Stimulated activated CD4-positive, alpha-beta T cell treated with anti-CD3 and anti-CD28 coated beads, Interleukin-12 subunit alpha, Interleukin-12 subunit beta, amount 100 ng/mL, for 4 hours (primary cell): Measurements from ENCODE around the gene RFK.
A peak's percentile ranks its signal among the peaks of the same experiment; 100 is the strongest.

Experiments
- DNase-seq: peaks from one replicate; pipeline ENCODE4 v3.0.0-alpha.2; 2020

RFK gene

GRCh38 chr9:76405868-76406267, 11.6 kb upstream of the RFK start:
- no peak for DNase-seq

DNA sequence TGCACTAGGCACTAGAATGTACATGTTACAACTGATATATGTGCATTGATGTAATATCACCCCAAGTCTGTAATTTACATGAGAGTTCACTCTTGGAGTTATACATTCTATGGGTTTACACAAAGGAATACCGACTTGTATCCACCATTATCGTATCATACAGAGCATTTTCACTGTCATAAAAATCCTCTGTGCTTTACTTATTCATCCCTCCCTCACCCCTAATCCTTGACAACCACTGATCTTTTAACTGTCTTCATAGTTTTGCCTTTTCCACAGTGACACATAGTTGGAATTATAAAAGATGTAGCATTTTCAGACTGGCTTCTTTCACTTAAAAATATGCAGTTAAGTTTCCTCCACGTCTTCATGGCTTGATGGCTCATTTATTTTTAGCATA, 11.1 kb upstream of the RFK start:
- no peak for DNase-seq

- DNase-seq: no peak
Measured at GRCh38 chr9:76404401-76404800, 10.2 kb upstream of the RFK start.

GRCh38 chr9:76403352-76403751, 9.1 kb upstream of the RFK start:
- DNase-seq: no peak

DNA sequence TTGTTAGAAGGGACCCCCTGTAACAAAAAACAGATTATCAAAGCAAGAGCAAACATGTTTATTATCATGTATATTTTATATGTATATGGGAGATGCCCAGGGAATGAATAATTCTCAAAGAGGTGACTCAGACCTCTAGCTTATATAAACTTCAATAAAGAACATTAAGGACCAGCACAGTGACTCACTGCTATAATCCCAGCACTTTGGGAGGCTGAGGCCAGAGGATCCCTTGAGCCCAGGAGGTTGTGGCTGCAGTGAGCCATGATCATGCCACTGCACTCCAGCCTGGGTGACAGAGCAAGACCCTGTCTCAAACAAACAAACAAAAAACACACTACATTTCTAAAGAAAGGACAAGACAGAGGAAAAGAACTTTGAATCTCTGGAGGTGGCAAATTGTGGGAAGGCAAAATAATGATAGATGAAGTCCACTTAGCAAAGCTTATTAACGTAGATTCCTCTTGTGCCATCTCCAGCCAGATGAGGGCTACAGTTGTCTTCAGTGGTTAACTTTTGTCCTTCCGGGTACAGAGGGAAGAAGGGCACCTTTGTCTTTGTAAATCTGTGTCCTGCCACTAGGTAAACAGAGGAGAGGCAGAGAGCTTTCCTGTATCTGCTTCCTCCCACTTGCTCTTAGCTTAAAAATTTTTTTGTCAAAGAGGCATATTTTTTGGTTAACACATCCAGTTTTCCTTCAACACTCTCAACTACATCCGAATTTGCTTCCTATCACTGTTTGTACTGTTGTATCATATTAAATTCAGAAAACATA, 7.5 kb upstream of the RFK start:
- DNase-seq: no peak

DNA sequence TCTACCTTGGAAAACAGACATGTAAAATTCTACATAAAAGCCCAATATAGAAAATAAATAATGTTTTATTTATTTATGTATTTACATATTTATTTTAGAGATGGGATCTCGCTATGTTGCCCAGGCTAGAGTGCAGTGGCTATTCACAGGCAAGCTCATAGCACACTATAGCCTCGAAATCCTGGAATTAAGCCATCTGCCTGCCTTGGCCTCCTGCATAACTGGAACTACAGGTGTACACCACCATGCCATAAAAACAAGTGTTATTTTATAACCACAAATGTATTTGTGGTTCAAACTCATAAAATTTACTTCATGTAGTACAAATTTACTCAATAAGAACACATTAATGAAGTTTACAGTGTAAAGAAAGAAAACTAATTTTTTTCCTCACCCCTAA, 7.0 kb upstream of the RFK start:
- DNase-seq: no peak

DNA sequence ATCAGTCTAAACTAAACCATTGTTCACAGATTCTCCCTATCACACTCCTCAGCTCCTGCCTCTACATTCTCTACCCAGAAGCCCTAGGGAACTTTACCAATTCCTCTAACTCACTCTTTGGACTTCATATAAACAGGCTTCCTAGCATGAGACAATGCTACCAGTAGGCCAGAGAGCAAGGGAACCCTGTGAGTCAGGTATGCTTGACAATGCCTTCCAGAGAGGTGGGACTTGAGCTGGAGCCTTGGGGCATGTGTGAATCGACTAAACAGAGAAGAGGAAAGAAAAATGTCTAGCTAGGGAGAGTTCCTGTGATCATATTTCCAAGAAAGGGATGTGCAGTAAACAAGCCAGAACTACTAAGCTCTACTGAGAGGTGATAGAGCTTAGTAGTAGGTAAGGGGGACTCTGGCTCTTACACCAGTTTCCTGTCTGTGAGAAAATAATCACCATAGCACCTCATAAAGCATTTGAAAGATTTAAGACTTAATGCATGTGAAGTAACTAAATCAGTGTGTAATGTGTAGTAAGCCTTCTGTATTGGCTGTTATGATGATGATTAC, 6.4 kb upstream of the RFK start:
- no peak for DNase-seq

DNA sequence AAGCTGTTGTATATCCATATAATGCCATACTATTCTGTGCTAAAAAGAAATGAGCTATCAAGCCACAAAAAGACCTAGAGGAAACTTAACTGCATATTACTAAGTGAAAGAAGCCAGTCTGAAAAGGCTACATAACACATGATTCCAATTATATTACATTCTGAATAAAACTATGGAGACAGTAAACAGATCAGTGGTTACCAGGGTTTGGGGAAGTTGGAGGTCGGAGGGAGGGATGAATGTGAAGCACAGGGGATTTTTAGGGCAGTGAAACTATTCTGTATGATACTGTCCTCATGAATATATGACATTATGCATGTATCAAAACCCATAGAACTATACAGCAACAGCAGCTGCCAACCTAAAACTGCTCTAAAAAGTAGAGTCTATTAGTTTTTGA, 5.6 kb upstream of the RFK start:
- no peak for DNase-seq

DNA sequence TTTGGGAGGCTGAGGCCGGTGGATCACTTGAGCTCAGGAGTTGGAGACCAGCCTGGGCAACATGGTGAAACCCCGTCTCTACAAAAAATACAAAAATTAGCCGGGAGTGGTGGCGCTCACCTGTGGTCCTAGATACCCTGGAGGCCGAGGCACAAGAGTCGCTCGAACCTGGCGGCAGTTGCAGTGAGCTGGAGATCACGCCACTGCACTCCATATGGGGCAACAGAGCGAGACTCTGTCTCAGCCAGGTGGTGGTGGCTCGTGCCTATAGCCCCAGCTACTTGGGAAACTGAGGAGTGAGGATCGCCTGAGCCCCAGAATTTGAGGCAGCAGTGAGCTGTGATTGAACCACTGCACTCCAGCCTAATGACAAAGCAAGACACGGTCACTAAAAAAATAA, 2.4 kb upstream of the RFK start:
- no peak for DNase-seq

GRCh38 chr9:76396144-76396543, 1.9 kb upstream of the RFK start:
- no peak for DNase-seq

DNA sequence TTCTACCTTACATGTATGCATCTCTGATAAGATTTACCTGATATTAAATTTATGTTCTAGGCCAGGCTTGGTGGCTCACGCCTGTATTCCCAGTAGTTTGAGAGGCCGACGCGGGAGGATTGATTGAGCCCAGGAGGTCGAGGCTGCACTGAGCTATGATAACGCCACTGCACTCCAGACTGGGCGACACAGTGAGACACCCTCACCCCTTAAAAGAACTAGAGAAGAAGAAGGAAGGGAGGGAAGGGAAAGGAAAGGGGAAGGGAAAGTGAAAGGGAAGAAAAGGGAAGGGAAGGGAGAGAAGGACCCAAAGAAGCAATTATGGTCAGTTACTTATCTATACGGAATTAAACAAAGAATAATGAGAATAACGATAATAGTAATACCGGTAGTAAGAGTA, 1.2 kb upstream of the RFK start:
- DNase-seq: no peak

DNA sequence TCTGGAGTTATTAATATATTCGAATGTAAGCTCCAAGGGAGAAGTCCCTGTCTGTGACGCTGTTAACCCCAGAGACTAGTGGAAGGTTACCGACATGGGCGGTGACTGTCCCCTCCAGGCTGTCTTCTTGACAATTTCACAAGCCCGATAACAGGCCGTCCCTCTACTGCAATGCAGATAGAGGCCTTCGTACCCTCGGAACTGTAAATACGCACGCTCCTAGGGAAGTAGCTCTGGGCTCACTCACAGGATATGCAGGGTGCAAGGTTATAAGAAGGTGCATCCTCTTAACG, 680 bp upstream of the RFK start:
- DNase-seq: peak; percentile 40

- no peak for DNase-seq
Measured at GRCh38 chr9:76390656-76391055, 3.6 kb downstream of the RFK start.

DNA sequence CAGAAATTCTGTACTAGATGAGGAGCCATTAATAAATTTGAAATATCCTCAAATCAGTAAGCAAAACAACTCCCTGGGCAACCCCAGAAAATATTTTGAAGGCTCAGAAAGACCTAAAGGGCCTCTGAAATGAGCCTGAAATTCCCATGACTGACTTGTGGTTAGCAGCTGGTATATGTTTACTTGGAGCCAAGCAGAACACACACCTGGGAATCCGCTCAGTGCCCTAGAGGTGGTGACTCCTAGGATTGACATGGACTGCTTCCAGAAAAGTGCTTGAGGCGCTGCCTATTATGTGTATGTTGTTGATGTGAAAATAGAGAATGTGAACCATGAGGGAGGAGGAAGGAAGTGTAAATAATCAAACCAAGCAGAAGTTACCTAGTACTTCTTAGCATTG, 14.7 kb downstream of the RFK start:
- no peak for DNase-seq

GRCh38 chr9:76378367-76379073, 15.7 kb downstream of the RFK start:
- no peak for DNase-seq

- no peak for DNase-seq
Measured at GRCh38 chr9:76377791-76378190, 16.4 kb downstream of the RFK start.

DNA sequence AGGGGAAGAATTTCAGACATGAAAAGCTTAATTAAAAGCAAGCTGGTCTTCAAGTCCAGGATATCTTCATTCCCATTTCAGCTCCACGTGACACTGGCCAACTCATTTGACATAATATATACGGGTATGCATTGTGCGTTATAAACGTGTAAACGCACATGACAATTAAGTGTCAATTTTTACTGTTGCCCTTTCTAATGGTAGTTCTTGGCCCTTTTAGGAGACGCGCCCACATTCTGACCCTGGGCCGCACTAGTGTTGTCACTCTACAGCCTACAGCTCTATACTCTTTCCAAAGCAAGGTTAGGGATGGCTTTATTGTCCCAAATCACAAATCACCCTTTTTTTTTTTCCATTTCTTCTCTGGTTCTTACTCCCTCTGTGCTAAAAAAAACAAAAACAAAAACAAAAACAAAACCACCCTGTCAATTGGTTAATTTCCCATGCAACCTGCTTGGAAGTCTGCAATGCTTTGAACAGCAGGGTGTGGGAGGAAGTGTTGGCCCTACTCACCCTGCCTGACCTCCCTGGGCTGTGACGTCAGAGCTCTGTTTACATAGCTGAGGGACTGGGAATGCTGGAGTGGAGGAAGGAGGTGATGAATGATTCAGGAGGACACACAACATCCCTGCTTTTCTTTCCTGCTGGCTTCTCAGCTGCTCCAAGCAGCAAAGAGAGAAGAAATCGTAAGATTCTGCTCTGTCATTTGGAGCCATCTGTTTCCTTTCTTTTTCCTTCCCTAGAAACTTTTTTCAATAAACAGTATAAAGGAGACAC, 19.3 kb downstream of the RFK start:
- no peak for DNase-seq

DNA sequence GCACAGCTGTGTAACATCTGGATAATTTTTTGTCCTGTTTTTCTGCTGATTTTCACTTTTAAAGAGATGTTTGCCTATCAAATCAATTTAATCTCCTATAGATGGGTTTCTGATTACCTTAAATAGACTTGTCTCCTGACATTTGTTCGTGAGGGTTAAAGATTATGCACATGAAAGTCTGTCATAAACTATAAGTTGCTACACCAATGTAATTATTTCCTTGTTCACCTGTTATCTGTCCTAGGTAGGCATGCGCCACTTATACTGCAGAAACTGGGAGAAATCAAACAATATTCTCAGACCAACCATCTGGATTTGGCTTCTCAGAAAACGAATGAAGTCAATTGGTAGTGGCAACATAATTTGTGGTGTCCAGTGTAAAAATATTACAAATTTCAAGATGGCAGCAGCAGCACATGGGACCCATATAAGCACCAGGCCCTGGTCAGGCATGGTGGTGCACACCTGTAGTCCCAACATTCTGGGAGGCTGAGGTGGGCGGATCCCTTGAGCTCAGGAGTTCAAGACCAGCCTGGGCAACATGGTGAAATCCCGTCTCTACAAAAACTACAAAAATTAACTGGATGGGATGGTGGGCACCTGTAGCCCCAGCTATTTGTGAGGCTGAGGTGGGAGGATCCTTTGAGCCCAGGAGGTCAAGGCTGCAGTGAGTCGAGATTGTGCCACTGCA, 20.3 kb downstream of the RFK start:
- DNase-seq: no peak

GRCh38 chr9:76373173-76373783, 20.9 kb downstream of the RFK start:
- no peak for DNase-seq

GRCh38 chr9:76372336-76372735, 21.9 kb downstream of the RFK start:
- no peak for DNase-seq

GRCh38 chr9:76371901-76372300, 22.3 kb downstream of the RFK start:
- DNase-seq: no peak

DNA sequence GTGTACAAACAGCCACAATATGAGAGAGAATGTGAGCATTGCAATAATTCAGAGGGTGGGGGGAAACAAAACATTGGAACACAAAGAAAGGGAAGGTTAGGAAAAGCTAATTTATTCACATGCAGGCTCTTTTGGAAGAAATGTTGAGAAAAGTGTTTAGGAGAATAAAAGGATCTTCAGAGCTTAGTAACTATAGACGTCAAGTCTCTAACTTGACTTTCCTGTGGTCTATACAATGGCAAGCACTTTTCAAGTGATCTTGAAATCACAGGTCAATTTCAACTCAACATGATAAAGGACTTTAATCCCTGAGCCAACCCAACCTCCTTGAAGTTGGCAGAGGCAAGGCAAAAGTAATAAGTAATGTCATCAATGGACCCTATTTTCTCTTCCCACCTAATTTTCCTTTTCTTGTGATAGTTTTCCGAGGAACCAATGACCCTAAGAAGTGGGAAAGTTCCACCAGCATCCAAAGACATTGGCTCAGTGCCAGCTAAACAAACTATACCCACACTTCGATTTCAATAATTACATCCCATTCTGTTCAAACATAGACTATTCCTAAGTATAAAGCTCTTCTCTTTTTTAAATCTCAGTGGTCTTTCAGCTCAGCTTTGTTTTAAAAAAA, 23.7 kb downstream of the RFK start:
- DNase-seq: no peak
